ENCODE measurements around the gene ECT2L.

DNA sequence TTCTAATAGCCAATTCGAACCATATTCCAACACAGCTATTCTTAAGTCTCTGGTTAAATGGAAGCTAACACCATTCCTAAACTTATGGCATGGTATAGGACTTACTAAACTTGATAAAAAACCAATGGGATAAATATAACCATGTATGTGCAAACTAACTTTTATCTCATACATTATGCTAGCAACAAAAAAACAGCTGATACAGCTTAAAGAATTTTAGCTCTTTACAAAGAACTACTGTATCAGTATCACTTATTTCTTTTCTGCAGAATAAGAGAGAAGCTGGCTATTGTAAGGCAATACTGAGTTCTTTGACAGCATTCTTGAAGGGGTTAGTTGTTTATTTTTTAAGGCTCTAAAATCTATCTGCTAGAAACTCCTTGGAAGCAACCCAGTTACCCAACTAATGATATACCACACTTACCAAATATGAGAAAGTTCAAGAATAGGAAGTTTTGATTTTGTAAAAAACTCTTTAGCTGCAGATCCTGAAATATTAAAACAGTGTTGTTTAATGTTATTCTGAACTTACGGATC, 147.3 kb downstream of the ECT2L start:
- TF ChIP-seq, protein P1, sequence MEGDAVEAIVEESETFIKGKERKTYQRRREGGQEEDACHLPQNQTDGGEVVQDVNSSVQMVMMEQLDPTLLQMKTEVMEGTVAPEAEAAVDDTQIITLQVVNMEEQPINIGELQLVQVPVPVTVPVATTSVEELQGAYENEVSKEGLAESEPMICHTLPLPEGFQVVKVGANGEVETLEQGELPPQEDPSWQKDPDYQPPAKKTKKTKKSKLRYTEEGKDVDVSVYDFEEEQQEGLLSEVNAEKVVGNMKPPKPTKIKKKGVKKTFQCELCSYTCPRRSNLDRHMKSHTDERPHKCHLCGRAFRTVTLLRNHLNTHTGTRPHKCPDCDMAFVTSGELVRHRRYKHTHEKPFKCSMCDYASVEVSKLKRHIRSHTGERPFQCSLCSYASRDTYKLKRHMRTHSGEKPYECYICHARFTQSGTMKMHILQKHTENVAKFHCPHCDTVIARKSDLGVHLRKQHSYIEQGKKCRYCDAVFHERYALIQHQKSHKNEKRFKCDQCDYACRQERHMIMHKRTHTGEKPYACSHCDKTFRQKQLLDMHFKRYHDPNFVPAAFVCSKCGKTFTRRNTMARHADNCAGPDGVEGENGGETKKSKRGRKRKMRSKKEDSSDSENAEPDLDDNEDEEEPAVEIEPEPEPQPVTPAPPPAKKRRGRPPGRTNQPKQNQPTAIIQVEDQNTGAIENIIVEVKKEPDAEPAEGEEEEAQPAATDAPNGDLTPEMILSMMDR (conservative IDR thresholded peaks at IDR 0.05; ENCODE audit: low read depth, low read length) = no peak
- TF ChIP-seq FOS (IDR thresholded peaks at IDR 0.05; ENCODE audit: low read depth, low read length) (no peak), MXI1 (IDR thresholded peaks at IDR 0.05; ENCODE audit: borderline replicate concordance, low read depth, low read length) (no peak), SMC3 (IDR thresholded peaks at IDR 0.05; ENCODE audit: low read depth, low read length) (no peak), POLR2A (IDR thresholded peaks at IDR 0.05; ENCODE audit: low read depth, low read length) (no peak), CEBPB (IDR thresholded peaks at IDR 0.05; ENCODE audit: low read depth, low read length) (no peak), BHLHE40 (IDR thresholded peaks at IDR 0.05; ENCODE audit: low read depth, low read length) (no peak), USF2 (IDR thresholded peaks at IDR 0.05; ENCODE audit: low read depth, low read length) (no peak), RAD21 (IDR thresholded peaks at IDR 0.05; ENCODE audit: low read length) (no peak), MAFK (IDR thresholded peaks at IDR 0.05; ENCODE audit: low read depth, low read length) (0 out of 2 replicates have a peak, but pooled peaks have one; percentile 13), CHD1 (IDR thresholded peaks at IDR 0.05; ENCODE audit: low read depth, low read length) (no peak), RFX5 (IDR thresholded peaks at IDR 0.05; ENCODE audit: low read depth, low read length) (no peak)
